Keratinocyte (primary cell): ENCODE data around the gene AK8. TPM values are rescaled to one million over a fixed set of nuclear protein-coding genes. Genes with fewer than 3 reads are reported as not detected.

Experiments
- DNase-seq: peaks from one replicate; pipeline ENCODE4 v3.0.0-alpha.2; 2011; ENCODE audit warnings: low read depth, missing footprints, low spot score
- FAIRE-seq: peaks from 2 replicates; lab custom pipeline; 2011; peaks lifted over from hg19 to GRCh38; lab: Jason Lieb, UNC
- H2AFZ ChIP-seq: 2 replicates; pipeline ENCODE4 v1.6.0; 2012; ENCODE audit warnings: low read length, control low read depth, inconsistent platforms; ENCODE audit not compliant: control insufficient read depth
- H3K27ac ChIP-seq: 2 replicates; pipeline ENCODE4 v1.5.1; 2011; ENCODE audit warnings: low read length; ENCODE audit not compliant: control insufficient read depth, insufficient read depth
- H3K27me3 ChIP-seq: 3 replicates; pipeline ENCODE4 v1.6.0; 2011; ENCODE audit warnings: low read length; ENCODE audit not compliant: control insufficient read depth, insufficient read depth; ENCODE audit errors: extremely low read depth
- H3K36me3 ChIP-seq, 2 experiments: 2 replicates in 1 of 2; 3 replicates in 1 of 2; pipeline ENCODE4 v1.5.1; 2011; ENCODE audit warnings: low read length in 2 of 2, mild to moderate bottlenecking in 1 of 2; ENCODE audit not compliant: control insufficient read depth in 2 of 2, insufficient read depth in 2 of 2; ENCODE audit errors: extremely low read depth in 1 of 2
- H3K4me1 ChIP-seq: 3 replicates; pipeline ENCODE4 v1.5.1; 2011; ENCODE audit warnings: low read length; ENCODE audit not compliant: control insufficient read depth, insufficient read depth; ENCODE audit errors: extremely low read depth
- H3K4me2 ChIP-seq: 3 replicates; pipeline ENCODE4 v1.6.0; 2011; ENCODE audit warnings: low read depth, low read length; ENCODE audit not compliant: control insufficient read depth, insufficient read depth; ENCODE audit errors: extremely low read depth
- H3K4me3 ChIP-seq, 3 experiments: fragments of 200-600 bp in 1 of 3; sonication (generic) in 1 of 3; 2 replicates in 2 of 3; 3 replicates in 1 of 3; pipeline ENCODE4 v1.5.1; 2011 to 2016; ENCODE audit warnings: low read length in 3 of 3, mild to moderate bottlenecking in 3 of 3, control low read depth in 2 of 3, inconsistent platforms in 1 of 3, low read depth in 1 of 3, mixed read lengths in 1 of 3, mixed run types in 1 of 3, moderate library complexity in 1 of 3; ENCODE audit not compliant: control insufficient read depth in 2 of 3, insufficient read depth in 2 of 3; ENCODE audit errors: extremely low read depth in 1 of 3
- H3K79me2 ChIP-seq: 2 replicates; pipeline ENCODE4 v1.6.0; 2012; ENCODE audit warnings: low read length; ENCODE audit not compliant: control insufficient read depth, insufficient read depth
- H3K9ac ChIP-seq: 3 replicates; pipeline ENCODE4 v1.6.0; 2011; ENCODE audit warnings: low read length; ENCODE audit not compliant: control insufficient read depth, insufficient read depth; ENCODE audit errors: extremely low read depth
- H3K9me1 ChIP-seq: 3 replicates; pipeline ENCODE4 v1.6.0; 2011; ENCODE audit warnings: low read length; ENCODE audit not compliant: control insufficient read depth, insufficient read depth; ENCODE audit errors: extremely low read depth
- H3K9me3 ChIP-seq: 2 replicates; pipeline ENCODE4 v1.5.1; 2012; ENCODE audit warnings: low read depth, low read length; ENCODE audit not compliant: control insufficient read depth
- H4K20me1 ChIP-seq: 3 replicates; pipeline ENCODE4 v1.6.0; 2011; ENCODE audit warnings: low read length; ENCODE audit not compliant: control insufficient read depth, insufficient read depth; ENCODE audit errors: extremely low read depth
- CTCF ChIP-seq, 3 experiments: IDR thresholded peaks in 1 of 3; conservative IDR thresholded peaks in 1 of 3; optimal IDR thresholded peaks in 1 of 3; 2 replicates in 2 of 3; 3 replicates in 1 of 3; pipeline versions ENCODE3 to v1.5.1; 2011; ENCODE audit warnings: low read length in 3 of 3, mild to moderate bottlenecking in 3 of 3, moderate library complexity in 2 of 3, control low read depth in 1 of 3, inconsistent platforms in 1 of 3; ENCODE audit not compliant: insufficient read depth in 2 of 3; ENCODE audit errors: extremely low read depth in 1 of 3
- EZH2 ChIP-seq: IDR thresholded peaks from one replicate; pipeline ENCODE4 v1.6.1; 2012; ENCODE audit warnings: inconsistent platforms, mild to moderate bottlenecking, low read length, moderate library complexity
- dilution Hi-C: fragments of 300-500 bp; cut with MboI; formaldehyde crosslinking; loops from one replicate; pipeline ENCODE4 v1.7.0; 2020; ENCODE audit warnings: low sequenced_read_pairs; ENCODE audit not compliant: extremely low pct_ligation_motif_present
- polyA plus RNA-seq, 5 experiments: library from polyadenylated mRNA; depleted of rRNA in 3 of 5; stranded (reverse) in 3 of 5; stranded (forward) in 1 of 5; unstranded in 1 of 5; fragments of >200 nt; gene quantifications; 1 replicate in 1 of 5; 2 replicates in 3 of 5; 3 replicates in 1 of 5; pipeline versions ENCODE4 v1.2.1 to v1.2.3, GENCODE V29; 2011 to 2012; ENCODE audit warnings: missing spikeins in 2 of 5, low read depth in 1 of 5, low replicate concordance in 1 of 5

The AK8 gene
- polyA plus RNA-seq, 1 donor (not counting 4 experiments of a cell fraction or from before 2014, with no cell fraction given) = 0.24 TPM

DNA sequence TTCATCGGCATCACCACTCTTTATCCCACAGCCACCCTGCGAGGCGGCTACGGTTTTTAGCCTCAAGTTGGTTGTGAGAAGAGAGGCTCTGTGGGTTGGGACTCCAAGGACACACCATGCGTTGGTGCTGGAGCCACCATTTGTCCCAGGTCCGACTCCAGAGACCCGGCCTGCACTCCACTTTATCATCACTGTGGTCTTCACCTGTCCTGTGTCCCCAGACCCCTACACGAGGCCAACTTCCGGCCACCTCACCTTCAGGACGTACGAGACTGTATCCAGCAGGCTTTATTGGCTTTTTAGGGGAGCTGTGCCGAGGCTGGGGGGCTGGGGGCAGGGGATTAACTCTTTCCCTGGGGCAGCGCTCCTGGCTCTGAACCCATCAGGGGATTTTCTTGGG lies 152.8 kb downstream of the AK8 start:
- no peaks in the 10 kb centered on the region for H3K79me2 ChIP-seq
- H3K4me1 ChIP-seq = peaks cover 9% of the 10 kb centered on the region
- peaks cover 22% of the 10 kb centered on the region for H3K27me3 ChIP-seq
- H3K9me3 ChIP-seq = no peaks in the 10 kb centered on the region
- H3K36me3 ChIP-seq = no peaks in the 10 kb centered on the region
- no peak overlapping the region for H3K4me3 ChIP-seq
- no peak for DNase-seq
- H3K9me1 ChIP-seq = no peaks in the 10 kb centered on the region
- no peak overlapping the region for H3K27ac ChIP-seq
- H4K20me1 ChIP-seq = no peaks in the 10 kb centered on the region
- H2AFZ ChIP-seq = no peak overlapping the region
- dilution Hi-C loops = no loop called here
- no peak overlapping the region for H3K4me2 ChIP-seq
- TF ChIP-seq CTCF (optimal IDR thresholded peaks at IDR 0.05 in 1 of 3, IDR thresholded peaks at IDR 0.05 in 1 of 3, conservative IDR thresholded peaks at IDR 0.05 in 1 of 3; ENCODE audit: extremely low read depth in 1 of 3, insufficient read depth in 2 of 3, low read length in 3 of 3) (no peak), EZH2 (no peak)
- FAIRE-seq = no peak
- H3K9ac ChIP-seq = no peak overlapping the region

DNA sequence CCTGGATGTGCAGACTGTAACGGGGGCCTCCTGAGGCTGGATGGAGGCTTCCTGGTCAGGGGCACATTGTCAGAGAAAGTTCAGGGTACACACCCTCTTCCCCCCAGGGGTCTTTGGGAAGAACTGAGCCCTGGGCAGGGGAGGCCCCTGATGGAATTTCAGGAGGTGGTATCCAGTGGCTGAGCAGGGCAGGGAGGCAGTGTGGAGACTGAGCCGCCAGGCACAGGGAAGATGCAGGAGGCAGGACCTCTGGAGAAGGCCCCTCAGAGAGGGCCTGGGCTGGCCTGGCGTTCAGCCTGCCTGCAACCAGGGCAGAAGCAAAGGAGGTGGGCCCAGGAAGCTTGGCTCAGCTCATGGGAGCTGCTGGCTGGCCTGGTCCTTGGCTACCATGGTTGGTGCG lies 154.3 kb downstream of the AK8 start:
- H3K4me1 ChIP-seq = no peaks in the 10 kb centered on the region
- no peak for FAIRE-seq
- H3K9me3 ChIP-seq = no peaks in the 10 kb centered on the region
- no peak overlapping the region for H3K4me3 ChIP-seq
- H3K27me3 ChIP-seq = peaks cover 17% of the 10 kb centered on the region
- no peaks in the 10 kb centered on the region for H3K9me1 ChIP-seq
- H3K36me3 ChIP-seq = no peaks in the 10 kb centered on the region
- no peaks in the 10 kb centered on the region for H3K79me2 ChIP-seq
- no peak overlapping the region for H3K9ac ChIP-seq
- no peak overlapping the region for H2AFZ ChIP-seq
- H3K27ac ChIP-seq = no peak overlapping the region
- no peaks in the 10 kb centered on the region for H4K20me1 ChIP-seq
- no peak overlapping the region for H3K4me2 ChIP-seq
- no peak for TF ChIP-seq CTCF (optimal IDR thresholded peaks at IDR 0.05 in 1 of 3, IDR thresholded peaks at IDR 0.05 in 1 of 3, conservative IDR thresholded peaks at IDR 0.05 in 1 of 3; ENCODE audit: extremely low read depth in 1 of 3, insufficient read depth in 2 of 3, low read length in 3 of 3)
- TF ChIP-seq EZH2 = no peak
- dilution Hi-C loops = no loop called here
- no peak for DNase-seq
